ACHN (cell line): ENCODE measurements around the gene GNA15.
"Not testable (repeated sequence)": the region's sequence is repeated elsewhere in the genome, so short reads cannot be mapped to it uniquely, and the experiment has no call there.

Experiments
- DNase-seq: peaks from one replicate; pipeline ENCODE4 v3.0.0-alpha.2; 2015
- in situ Hi-C: cut with HindIII; loops from 2 replicates; pipeline ENCODE4 v1.10.0; 2017; ENCODE audit warnings: low sequenced_read_pairs, low pct_ligation_motif_present, low pct_unique_long_range_greater_than_20kb

The GNA15 gene

GRCh38 chr19:3186160-3186688, 50.4 kb downstream of the GNA15 start:
- in situ Hi-C loops = no loop called here
- no peak for DNase-seq

GRCh38 chr19:3186891-3187661, 51.2 kb downstream of the GNA15 start:
- no peak for DNase-seq
- in situ Hi-C loops = no loop called here

DNA sequence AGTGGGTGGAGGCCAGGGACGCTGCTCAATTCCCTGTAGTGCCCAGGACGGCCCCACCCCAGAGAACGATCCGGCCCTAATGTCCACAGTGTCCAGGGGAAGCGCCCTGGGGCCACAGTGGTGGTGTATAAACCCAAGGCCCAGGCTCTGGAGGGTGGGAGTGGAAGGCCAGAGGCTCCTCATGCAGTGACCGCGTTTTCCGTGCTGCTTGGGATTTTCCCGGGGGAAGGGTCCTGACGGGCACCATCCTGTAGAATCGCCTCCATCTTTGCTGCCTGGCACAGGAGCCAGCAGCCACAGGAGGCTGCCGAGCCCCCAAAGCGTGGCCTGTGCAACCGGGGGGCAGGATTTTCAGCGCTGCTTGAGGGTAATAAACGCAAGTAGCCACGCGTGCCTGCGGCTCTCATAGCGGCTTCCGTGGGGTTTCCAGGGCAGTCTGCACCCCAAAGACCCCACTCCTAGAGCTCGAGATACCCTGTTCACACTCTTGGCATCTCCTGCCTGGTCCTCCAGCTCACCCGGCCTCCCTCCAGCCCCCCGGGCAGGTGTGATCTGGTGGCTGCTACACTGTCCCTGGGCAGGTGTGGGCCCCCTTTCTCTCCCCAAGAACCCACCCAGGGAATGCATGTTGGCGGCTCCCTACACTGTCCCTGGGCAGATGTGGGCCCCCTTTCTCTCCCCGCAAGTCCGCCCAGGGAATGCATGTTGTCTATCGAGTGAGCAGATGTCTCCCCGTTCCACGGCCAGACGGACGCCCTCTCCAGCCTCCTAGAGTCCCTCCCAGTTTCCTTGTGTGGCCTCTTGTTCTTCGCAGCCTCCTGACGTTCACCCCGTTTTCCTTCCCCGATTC, 52.1 kb downstream of the GNA15 start:
- DNase-seq = no peak
- in situ Hi-C loops = no loop called here

DNA sequence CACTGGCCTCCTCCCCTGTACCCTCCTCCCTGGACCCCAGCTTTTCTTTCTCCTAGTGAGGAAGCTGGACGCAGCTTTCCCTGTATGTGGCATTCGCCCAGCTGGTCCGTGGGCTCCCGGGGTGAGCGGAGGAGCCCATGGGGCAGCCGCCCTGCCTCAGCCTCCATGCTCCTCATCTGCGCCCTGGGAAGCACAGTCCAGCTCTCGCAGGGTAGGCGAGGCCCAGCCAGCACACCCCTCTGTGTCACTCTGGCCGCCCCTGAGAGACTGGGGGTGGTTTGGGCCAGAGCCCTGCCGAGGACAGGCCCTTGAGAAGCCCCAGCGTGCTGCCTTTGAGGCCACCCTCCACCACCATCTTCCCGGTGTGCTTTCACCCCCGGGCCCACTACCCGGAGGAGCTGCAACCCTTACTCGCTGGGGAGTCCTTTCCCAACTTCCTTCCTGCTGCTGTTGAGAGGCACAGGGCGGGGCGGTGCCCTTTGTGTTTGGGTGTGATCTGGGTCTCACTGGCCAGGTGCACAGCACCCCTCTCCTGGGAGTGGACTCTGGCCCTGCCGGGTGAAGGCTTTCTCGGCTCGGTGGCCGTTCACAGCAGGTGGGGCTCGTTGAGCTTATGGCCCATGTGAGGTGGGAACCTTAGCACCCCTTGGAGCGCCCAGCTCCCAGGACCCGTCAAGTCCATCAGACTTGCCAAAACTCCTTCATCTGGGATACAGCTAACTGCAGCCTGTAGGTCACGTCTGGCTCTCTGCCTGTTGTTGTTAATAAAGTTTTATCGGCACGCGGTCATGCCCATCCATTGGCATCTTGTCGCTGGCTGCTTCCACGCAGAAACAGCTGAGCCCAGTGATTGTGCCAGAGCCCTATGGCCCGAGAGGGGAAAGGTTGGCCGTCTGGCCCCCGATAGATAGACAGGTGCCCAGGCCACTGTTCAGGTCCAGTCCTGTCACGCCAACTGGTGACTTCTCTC, 53.1 kb downstream of the GNA15 start:
- in situ Hi-C loops = no loop called here

GRCh38 chr19:3189702-3190469, 54.1 kb downstream of the GNA15 start:
- in situ Hi-C loops = no loop called here
- DNase-seq = no peak

More for the DNA sequence above, 53.1 kb downstream of the GNA15 start:
- DNase-seq = no peak

DNA sequence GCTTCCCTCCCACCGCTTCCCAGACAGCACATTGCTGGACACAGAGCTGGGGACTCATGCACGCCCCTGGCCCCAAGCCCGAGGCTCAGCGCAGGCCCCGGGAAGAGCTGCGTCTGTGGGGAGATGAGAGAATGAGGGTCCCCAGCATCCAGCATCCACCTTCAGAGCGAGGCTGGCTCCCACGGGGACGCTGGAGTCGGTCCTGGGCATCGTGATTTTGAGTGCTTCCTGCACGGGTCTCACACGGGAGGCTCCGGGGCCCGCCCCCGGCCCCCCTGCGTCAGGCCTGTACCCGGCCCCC, 54.6 kb downstream of the GNA15 start:
- no peak for DNase-seq
- in situ Hi-C loops = no loop called here

DNA sequence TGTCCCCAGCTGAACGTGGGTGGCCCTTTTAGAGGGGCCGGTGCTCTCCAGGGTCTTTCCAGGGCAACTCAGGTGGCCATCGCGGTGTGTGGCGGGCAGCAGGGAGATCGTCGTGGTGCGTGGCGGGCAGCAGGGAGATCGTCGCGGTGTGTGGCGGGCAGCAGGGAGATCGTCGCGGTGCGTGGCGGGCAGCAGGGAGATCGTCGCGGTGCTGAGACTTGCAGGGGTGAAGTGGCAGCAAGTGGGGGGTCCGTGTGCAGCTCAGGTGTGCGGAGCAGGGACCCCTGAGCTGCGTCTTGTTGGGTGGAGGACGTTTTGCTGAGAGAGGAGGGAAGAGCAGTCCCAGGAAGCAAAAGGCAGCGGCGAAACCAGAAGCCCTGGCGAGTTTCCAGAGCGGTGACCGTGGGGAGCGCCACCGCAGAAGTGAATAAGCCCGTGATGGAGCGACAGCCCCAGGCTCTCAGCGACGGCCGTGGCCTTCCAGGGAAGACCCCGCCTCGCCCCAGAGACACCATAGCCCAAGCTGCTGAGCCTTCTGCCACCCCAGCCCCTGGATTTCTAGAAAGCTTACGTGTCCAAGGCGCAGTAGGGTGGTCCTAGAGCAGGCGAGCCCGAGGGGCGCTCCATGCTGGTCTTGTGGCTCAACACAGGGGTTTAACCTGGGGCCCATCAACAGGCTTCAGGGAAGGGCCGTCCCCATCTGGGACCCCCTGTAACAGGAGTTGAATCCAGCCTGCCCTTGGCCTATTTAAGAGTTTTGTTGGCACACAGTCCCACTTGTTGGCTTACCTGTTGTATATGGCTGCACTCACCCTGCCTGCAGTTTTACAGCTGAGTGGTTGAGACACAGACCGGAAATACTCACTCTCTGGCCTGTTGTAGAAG, 55.3 kb downstream of the GNA15 start:
- in situ Hi-C loops = no loop called here
- no peak for DNase-seq

DNA sequence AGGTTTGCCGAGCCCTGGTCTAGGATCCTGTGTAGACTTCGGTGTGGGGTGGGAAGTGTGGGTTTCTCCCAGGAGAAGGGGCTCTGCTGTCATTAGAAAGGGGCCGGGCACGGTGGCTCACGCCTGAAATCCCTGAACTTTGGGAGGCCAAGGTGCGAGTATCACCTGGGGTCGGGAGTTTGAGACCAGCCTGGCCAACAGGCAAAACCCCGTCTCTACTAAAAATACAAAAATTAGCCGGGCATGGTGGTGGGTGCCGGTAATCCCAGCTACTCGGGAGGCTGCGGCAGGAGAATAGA, 55.9 kb downstream of the GNA15 start:
- DNase-seq, in situ Hi-C loops: not testable (repeated sequence)

- in situ Hi-C loops = no loop called here
- DNase-seq = no peak
Observed at GRCh38 chr19:3192228-3192635, 56.4 kb downstream of the GNA15 start.

DNA sequence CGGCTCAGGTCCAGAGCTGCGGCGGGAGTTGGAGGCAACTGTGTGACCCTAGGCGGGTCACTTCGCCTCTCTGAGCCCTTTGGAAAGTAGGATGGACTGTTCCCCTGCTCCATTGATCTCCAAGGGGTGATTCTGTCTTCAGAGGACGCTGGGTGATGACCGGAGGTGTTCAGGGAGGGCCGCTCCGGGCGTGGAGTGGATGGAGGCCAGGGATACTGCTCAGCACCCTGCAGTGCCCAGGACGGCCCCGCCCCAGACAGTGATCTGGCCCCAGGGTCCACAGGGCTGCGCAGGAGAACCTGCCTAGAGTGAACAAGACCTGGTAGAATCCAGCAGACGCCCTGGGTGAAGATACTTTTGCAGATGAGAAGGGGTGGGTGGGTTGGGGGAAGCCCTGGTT, 56.9 kb downstream of the GNA15 start:
- in situ Hi-C loops = no loop called here
- no peak for DNase-seq

DNA sequence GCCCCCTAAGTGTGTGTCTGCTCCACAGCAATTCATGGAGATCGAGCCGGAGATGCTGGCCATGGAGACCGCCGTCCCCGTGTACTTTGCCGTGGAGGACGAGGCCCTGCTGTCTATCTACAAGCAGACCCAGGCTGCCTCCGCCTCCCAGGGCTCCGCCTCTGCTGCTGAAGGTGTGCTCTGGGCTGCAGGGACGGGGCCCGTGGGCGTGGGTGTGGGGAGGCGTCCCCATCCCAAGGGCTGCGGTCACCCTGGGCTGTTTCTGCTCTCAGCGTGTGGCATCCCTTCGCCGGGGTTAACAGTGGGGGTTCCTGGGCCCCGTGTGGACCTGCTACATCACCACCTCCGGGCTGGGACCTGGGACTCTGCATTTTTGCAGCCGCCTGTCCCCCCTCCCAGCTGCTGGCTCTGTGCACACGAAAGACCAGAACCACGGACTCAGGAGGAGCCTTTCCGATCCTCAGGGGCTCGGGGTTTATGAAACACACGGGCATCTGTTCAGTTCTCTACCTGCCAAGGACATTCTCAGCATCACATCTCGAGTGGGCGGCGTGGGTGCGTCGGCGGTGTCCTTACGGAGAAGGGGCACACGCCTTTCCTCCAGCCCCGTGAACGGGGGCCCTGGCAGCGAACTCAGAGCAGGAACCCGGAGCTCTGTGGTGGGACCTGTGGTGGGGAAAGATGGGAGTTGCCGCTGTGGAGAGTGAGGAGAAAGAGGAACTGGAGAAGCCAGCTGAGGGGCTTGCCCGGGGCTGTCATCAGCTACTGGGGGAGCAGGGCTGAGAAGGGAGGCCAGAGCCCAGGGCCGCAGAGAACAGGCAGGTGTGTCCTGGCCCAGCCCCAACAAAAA, 57.6 kb downstream of the GNA15 start:
- DNase-seq = no peak
- in situ Hi-C loops = no loop called here

- in situ Hi-C loops = no loop called here
- DNase-seq = no peak
Observed at GRCh38 chr19:3194106-3195087, 58.6 kb downstream of the GNA15 start.

DNA sequence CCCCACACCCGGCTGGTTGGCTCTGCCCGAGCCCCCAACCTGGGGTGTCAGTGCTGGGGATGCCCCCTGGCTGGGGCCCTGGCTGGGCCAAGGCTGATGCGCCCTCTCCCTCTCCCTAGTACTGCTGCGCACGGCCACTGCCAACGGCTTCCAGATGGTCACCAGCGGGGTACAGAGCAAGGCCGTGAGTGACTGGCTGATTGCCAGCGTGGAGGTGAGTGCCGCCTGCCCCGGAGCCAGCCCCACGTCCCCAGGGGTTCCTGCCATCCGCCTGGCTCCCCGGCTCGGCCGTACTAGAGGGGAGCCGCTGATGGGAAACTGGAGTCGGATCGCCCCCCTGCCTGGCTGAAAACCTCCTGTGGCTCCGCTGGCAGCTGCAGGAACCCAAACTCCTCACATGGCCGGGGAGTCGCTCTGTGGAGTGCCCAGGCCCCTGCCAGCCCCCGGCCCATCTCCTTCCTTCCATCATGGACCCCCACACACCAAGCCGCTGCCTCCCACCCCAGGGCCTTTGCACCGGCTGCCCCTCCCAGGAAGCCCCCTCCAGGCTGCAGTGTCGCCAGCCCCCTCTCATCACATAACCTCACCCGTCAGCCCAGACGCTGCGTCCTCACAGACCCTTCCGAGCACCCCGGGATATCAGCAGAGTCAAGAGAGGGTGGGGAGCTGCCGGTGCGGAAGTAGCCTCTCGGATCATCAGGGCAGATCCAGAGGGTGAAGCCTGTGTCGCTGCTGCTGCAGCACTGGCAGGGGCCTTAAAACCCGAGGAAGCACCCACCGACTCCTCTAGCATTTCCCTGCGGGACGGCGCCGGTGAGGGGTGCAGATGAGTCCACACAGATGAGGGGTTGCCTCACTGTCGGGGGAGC, 60.5 kb downstream of the GNA15 start:
- DNase-seq = no peak
- in situ Hi-C loops = no loop called here

- in situ Hi-C loops = no loop called here
Observed at GRCh38 chr19:3196933-3197205, 61.0 kb downstream of the GNA15 start.

More at GRCh38 chr19:3196933-3197205, 61.0 kb downstream of the GNA15 start:
- no peak for DNase-seq
